K562 (cell line): ENCODE data around the gene MYLK4. TPM values are rescaled to one million over a fixed set of nuclear protein-coding genes. Genes with fewer than 3 reads are reported as not detected.
A peak's percentile ranks its signal among the peaks of the same experiment; 100 is the strongest.

Source experiments
- BACH1 ChIP-seq: fragments of 200-800 bp; sonication (Bioruptor generic); IDR thresholded peaks from 2 replicates; pipeline ENCODE4 v1.6.1; 2016; ENCODE audit warnings: missing genetic modification characterization, missing compliant biosample characterization
- DACH1 ChIP-seq: fragments of 450-650 bp; IDR thresholded peaks from 2 replicates; pipeline ENCODE4 v1.6.1; 2018; ENCODE audit not compliant: partially characterized antibody
- JUNB ChIP-seq: fragments of 450-650 bp; formaldehyde crosslinking; conservative IDR thresholded peaks from 2 replicates; pipeline ENCODE4 v1.4.0; 2020; ENCODE audit warnings: mild to moderate bottlenecking
- JUND ChIP-seq, 2 experiments: IDR thresholded peaks; 2 replicates in 1 of 2; 3 replicates in 1 of 2; pipeline ENCODE4 v1.6.1; 2011; ENCODE audit warnings: borderline replicate concordance in 2 of 2, low read depth in 2 of 2, low read length in 2 of 2, improper control_type of control experiment in 1 of 2, missing biosample characterization in 1 of 2, missing genetic modification characterization in 1 of 2, missing genetic modification reagents in 1 of 2
- LEF1 ChIP-seq: fragments of 450-650 bp; IDR thresholded peaks from 2 replicates; pipeline ENCODE4 v1.6.1; 2016; ENCODE audit warnings: mild to moderate bottlenecking
- NFE2 ChIP-seq: IDR thresholded peaks from 2 replicates; pipeline ENCODE4 v1.6.1; 2014; ENCODE audit warnings: antibody characterized with exemption, low read depth
- PCBP2 ChIP-seq: fragments of 200-400 bp; formaldehyde crosslinking; IDR thresholded peaks from 2 replicates; pipeline ENCODE4 v1.6.1; 2018; ENCODE audit warnings: low read length, low read depth, mild to moderate bottlenecking, moderate library complexity; ENCODE audit not compliant: poor library complexity, severe bottlenecking
- RAD51 ChIP-seq: fragments of 450-650 bp; IDR thresholded peaks from 2 replicates; pipeline ENCODE4 v1.7.1; 2016; ENCODE audit warnings: low read depth, mild to moderate bottlenecking, borderline replicate concordance
- SRSF7 ChIP-seq: fragments of 200-400 bp; formaldehyde crosslinking; optimal IDR thresholded peaks from 2 replicates; pipeline ENCODE3; 2017; ENCODE audit warnings: mild to moderate bottlenecking, low read depth, low read length
- TEAD2 ChIP-seq: fragments of 450-650 bp; IDR thresholded peaks from 2 replicates; pipeline ENCODE4 v1.6.1; 2016; ENCODE audit warnings: missing genetic modification characterization, control low read depth, missing compliant biosample characterization
- ZBTB43 ChIP-seq: sonication (generic); formaldehyde crosslinking; IDR thresholded peaks from 2 replicates; pipeline ENCODE4 v1.8.0; 2023; ENCODE audit warnings: mild to moderate bottlenecking, missing genetic modification reagents
- ZC3H4 ChIP-seq: sonication (generic); formaldehyde crosslinking; IDR thresholded peaks from 2 replicates; pipeline ENCODE4 v1.9.0; 2021; ENCODE audit warnings: missing genetic modification reagents, borderline replicate concordance
- ZNF785 ChIP-seq: fragments of 250-450 bp; sonication (Bioruptor Pico); IDR thresholded peaks from 2 replicates; pipeline ENCODE4 v1.4.0; 2020; ENCODE audit warnings: mild to moderate bottlenecking
- ZNF830 ChIP-seq: fragments of 250-450 bp; sonication (Bioruptor Pico); IDR thresholded peaks from 2 replicates; pipeline ENCODE4 v1.5.0; 2021; ENCODE audit warnings: mild to moderate bottlenecking
- polyA plus RNA-seq, 8 experiments: library from polyadenylated mRNA; depleted of rRNA in 4 of 8; stranded (reverse) in 5 of 8; unstranded in 3 of 8; fragments of >200 nt; fragmentation: Nextera tagmentation in 2 of 8; fragmentation: Illumina TruSeq in 1 of 8; extraction: Ambion mirVana in 2 of 8; extraction: Trizol in 1 of 8; gene quantifications; 2 replicates each; pipeline versions ENCODE4 v1.2.1 to v1.2.3, GENCODE V29; 2011 to 2014; ENCODE audit warnings: inconsistent platforms in 1 of 8, missing spikeins in 1 of 8
- total RNA-seq, 7 experiments: library from RNA; depleted of rRNA in 6 of 7; stranded (reverse); fragments of >200 nt in 6 of 7; fragmentation: Illumina TruSeq in 2 of 7; extraction: Trizol in 2 of 7; gene quantifications; 2 replicates each; pipeline versions ENCODE4 v1.2.1 to v1.2.3, GENCODE V29; 2011 to 2021; ENCODE audit warnings: low replicate concordance in 1 of 7
- TF ChIP-seq, protein P1 (sequence below): sonication (generic); formaldehyde crosslinking; IDR thresholded peaks from 2 replicates; pipeline ENCODE4 v1.9.0; 2022; ENCODE audit warnings: mild to moderate bottlenecking, missing genetic modification reagents

MYLK4 gene
- total and polyA plus RNA-seq, 9 of the 15 experiments (the other 6 are each of a cell fraction or from before 2014, with no cell fraction given), result 0.01 to 0.15 (median 0.06) TPM

- no peak for TF ChIP-seq LEF1
- TF ChIP-seq BACH1 (tag), result peak; percentile 19; the same call in 1 of the 2 replicates
- TF ChIP-seq RAD51, result no peak
- TF ChIP-seq SRSF7, result no peak
- TF ChIP-seq ZNF785 (CRISPR knock-in tag), result no peak
- no peak for TF ChIP-seq TEAD2 (tag)
- peak; percentile 90 for TF ChIP-seq JUND (IDR thresholded peaks at IDR 0.05; ENCODE audit: borderline replicate concordance, low read depth, low read length)
- peak; percentile 77; the same call in 2 of the 3 replicates for TF ChIP-seq JUND (tag; IDR thresholded peaks at IDR 0.05; ENCODE audit: borderline replicate concordance, low read depth, low read length)
- TF ChIP-seq, protein P1, sequence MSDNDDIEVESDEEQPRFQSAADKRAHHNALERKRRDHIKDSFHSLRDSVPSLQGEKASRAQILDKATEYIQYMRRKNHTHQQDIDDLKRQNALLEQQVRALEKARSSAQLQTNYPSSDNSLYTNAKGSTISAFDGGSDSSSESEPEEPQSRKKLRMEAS (CRISPR knock-in tag), result no peak
- no peak for TF ChIP-seq ZNF830
- TF ChIP-seq PCBP2, result no peak
- no peak for TF ChIP-seq ZC3H4
- no peak for TF ChIP-seq JUNB (CRISPR knock-in tag)
- TF ChIP-seq ZBTB43 (CRISPR knock-in tag), result no peak
- TF ChIP-seq NFE2, result peak; percentile 26; the same call in 1 of the 2 replicates
- TF ChIP-seq DACH1, result no peak
- TF ChIP-seq, all 486 proteins: peak for 48
These were observed 66.5 kb downstream of the MYLK4 start (continued) for GRCh38 chr6:2684103-2684749.
